Aortic smooth muscle cell (primary cell): ENCODE results near the gene BAIAP2L2. TPM values are rescaled to one million over a fixed set of nuclear protein-coding genes. Genes with fewer than 3 reads are reported as not detected.

Experiments used
- total RNA-seq: library from RNA; depleted of rRNA; stranded (reverse); fragments of >200 nt; gene quantifications from 2 replicates; pipeline ENCODE4 v1.2.3, GENCODE V29; 2014

BAIAP2L2 gene
- total RNA-seq, result 2.0 and 2.2 TPM in 2 replicates

GRCh38 chr22:38110008-38110862, at the start of gene BAIAP2L2:
BAIAP2L2 (minus strand) TSS chr22:38110684; CDS start chr22:38110525, 159 bp downstream.

DNA sequence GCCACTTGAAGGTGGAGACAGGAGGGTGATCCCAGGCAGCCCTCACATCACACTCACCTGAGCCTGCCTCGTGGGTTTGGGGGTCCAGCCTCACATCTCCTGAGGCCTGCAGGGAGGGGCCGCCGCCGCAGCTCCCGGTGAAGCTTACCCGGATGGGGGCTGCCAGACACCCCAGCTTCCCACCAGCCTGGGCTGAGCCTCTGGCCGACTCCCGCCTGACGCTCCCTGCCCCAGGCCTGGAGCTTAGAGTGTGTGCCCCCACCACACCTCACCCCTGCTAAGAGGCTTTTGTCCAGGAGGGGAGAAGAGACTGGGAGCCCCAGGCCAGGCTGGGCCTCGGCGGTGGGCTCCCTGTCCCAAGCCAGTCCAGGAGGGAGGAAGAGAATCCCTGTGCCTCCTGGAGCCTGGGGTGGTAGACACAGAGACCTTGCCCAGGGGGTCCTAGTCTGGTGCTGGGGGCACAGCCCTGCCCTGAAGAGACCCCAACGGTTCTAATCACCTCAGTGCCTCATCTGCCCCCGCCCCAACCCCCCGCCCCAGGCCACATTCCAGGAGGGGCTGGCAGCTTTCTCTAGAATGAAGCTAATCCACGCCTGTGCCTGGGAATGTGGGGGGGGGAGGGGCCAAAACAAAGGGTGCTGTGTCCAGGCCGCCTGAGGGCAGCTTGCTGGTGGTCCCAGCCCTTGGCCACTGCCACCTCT, 26.4 kb downstream of the BAIAP2L2 start, which contains the start of gene SLC16A8:
Gene SLC16A8 (minus strand): TSS at position 254 of the 701 bp plus-strand sequence. CDS start 1,311 bp downstream, outside the sequence.

DNA sequence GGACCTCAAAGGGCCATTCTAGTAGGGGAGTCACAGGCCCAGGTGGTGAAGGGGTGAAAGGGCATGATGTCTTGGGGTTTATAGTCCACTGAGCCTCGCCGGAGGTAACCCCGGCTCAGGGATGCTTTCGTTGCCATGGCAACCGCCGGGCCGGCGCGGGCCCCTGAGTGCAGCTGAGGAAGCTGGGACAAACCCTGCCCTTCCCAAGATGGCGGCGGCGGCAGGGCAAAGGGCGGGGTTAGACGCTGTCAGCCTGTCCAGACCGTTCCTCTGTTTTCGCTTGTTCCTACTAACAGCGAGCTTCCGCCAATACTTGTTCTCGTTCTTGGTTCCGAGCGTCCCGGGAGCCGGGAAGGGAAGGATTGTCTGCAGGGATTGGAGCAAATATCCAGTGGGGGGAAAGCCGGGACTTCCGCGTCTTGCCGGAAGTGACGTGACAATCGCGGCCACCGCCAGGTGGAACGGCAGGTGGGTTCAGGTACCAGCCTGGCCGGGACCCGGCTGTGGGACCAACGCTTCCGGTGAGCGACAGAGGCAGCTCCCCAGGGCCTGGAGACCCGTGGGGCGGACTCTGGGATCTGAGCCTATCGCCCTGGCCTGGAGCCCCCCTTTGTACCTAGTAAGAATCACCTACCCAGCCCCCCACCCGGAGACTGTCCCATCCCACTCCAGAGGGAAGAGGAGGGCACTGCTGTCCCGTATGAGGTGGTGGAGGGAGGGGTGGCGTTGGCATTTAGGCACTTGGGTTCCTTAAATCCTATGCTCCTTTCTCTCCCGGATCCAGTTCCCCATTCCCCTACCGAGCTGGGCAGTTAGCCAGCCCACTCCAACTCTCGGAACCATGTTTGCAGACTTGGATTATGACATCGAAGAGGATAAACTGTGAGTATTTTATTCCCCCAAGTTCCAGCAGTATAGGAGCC, 53.3 kb downstream of the BAIAP2L2 start, which contains the start of gene PICK1:
Gene PICK1 (plus strand): TSS at position 436 of the 923 bp plus-strand sequence. CDS start 406 bp downstream, at position 842.

Other genes with a start within 250 kb of the BAIAP2L2 start
- gene MICALL1, start 204.4 kb downstream of the BAIAP2L2 start, total RNA-seq, result 14.9 and 16.8 TPM in 2 replicates
- 0.37 and 0.40 TPM in 2 replicates for gene C22orf23, start 157.1 kb downstream of the BAIAP2L2 start, total RNA-seq
- 62.7 and 99.5 TPM in 2 replicates for gene POLR2F, start 157.0 kb downstream of the BAIAP2L2 start, total RNA-seq
- not detected in 2 replicates for gene SOX10, start 126.1 kb downstream of the BAIAP2L2 start, total RNA-seq
- gene PICK1, start 53.3 kb downstream of the BAIAP2L2 start, total RNA-seq, result 18.3 and 20.2 TPM in 2 replicates
- 0.26 and 0.37 TPM in 2 replicates for gene SLC16A8, start 26.5 kb downstream of the BAIAP2L2 start, total RNA-seq
- 14.4 and 19.0 TPM in 2 replicates for gene PLA2G6, start 71.1 kb upstream of the BAIAP2L2 start, total RNA-seq
- 41.6 and 44.0 TPM in 2 replicates for gene MAFF, start 91.3 kb upstream of the BAIAP2L2 start, total RNA-seq
- gene TMEM184B, start 162.3 kb upstream of the BAIAP2L2 start, total RNA-seq, result 24.6 and 36.1 TPM in 2 replicates
- 126 and 134 TPM in 2 replicates for gene CSNK1E, start 206.7 kb upstream of the BAIAP2L2 start, total RNA-seq